ENCODE data around the gene DNAJC1.
"Not testable (repeated sequence)": the region's sequence is repeated elsewhere in the genome, so short reads cannot be mapped to it uniquely, and the experiment has no call there.

The DNAJC1 gene

DNA sequence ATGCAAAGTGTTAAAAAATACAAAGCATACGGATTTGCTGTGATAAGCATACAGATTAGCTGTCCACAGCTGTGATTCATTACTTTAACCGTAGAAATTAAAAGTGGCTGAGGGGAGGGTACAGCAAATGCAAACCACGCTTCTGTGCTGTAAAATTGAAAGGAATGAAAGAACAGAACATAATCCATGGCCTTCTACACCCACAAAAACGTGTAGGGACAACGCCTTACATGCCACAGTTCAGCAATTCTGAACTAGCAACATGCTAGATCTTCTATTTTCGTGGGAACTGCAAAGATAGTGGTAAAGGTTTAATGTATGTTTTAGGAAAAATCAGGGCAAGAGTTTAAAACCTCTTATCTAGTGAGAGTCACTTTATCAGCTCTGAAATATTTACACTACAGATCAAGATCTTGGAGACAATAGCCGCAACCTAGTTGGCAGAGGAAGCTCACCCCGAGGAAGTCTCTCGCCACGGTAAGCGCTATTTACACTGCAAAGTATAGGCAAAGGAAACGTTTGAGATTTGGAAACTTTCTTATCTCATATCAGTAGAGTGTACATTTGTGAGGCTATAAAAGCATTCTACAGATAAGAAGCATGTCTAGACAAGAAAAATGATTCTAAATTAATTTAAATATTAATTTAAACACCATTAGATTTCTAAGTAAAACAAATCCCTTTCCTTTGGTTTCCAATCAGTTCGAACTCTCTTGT is 275.9 kb downstream of the DNAJC1 start:
- no peak for DNase-seq (ENCODE audit: low read depth in 2 of 2)

DNA sequence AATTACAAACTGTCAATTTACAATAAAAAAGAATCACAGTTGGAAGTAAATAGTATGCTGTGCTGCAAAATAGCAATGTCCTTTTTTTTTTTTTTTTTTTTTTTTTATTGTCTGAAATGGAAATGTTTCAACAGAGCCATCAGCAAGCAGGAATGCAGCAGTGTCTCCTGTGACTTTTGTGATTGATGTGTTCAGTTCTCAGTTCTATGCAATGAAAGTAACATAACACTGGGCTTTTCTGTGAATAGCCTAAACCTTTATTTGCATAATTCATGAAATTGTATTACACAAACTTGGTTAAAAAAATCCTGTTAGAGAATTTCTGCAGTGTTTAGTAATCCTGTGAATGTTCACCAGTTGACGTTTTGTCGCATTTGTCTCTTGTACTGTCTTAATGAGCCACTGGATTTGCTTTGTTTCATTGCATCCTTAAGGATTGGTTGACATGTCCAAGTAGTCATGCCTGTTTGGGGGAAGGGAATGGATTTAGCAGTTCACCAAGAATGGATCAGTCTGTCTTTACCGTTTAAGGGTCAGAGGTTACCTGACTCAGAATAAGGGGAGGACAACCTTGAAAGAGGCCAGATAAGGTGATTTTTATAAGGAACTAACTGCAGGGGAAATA is 276.8 kb downstream of the DNAJC1 start:
- DNase-seq (ENCODE audit: low read depth in 2 of 2): no peak

DNA sequence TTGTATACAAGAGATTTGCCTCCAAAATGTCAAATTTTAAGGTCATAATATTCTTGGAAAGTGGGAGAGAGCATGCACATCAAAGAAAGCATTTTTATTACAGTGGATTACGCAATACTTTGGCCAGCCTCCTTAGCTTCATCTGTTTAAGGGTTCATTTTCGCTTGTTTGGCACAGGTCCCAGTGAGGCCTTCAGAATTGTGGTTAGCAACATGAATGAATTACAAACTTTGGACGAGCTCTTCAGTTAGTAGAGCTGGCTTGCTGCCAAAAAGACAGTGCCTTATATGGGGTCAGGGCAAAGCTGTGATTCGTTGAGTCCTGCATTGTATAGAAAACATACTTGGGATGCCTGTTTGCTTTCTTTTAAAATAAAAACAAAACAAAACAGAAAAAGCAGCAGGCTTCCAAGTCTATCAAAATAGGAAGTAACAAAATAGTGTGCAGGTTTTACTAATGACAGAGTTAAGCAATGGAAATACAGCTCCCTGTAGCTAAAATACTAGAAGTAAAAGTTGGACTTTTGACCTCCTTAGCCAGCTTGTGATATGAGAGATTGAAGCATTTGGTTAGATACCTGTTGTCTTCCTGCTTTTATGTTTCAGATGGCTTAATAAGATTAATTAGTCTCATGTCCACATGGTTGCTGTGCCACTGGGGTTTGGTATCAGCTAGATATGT is 278.7 kb downstream of the DNAJC1 start:
- DNase-seq (ENCODE audit: low read depth in 2 of 2): no peak

GRCh38 chr10:21724020-21724589 is 279.4 kb downstream of the DNAJC1 start:
- DNase-seq (ENCODE audit: low read depth in 2 of 2): no peak

DNA sequence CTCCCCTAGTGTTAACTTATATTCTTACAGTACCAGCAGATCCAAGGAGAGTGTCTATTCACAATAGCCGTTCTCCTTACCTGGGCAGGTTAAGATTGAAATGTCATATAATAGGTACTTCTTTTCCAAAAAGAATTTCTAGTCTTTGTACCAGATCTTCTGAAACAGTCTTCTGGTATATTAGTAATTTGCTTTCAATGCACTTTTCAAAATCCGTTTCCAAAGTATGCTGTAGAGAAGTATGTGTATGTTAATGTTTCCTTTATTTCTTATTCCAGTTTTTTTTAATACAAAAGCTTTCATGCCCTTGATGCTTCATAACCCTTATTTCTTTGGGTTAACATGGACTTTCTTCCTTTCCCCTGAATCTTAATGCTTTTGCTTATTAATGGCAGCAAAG is 281.3 kb downstream of the DNAJC1 start:
- no peak for DNase-seq (ENCODE audit: low read depth in 2 of 2)

DNA sequence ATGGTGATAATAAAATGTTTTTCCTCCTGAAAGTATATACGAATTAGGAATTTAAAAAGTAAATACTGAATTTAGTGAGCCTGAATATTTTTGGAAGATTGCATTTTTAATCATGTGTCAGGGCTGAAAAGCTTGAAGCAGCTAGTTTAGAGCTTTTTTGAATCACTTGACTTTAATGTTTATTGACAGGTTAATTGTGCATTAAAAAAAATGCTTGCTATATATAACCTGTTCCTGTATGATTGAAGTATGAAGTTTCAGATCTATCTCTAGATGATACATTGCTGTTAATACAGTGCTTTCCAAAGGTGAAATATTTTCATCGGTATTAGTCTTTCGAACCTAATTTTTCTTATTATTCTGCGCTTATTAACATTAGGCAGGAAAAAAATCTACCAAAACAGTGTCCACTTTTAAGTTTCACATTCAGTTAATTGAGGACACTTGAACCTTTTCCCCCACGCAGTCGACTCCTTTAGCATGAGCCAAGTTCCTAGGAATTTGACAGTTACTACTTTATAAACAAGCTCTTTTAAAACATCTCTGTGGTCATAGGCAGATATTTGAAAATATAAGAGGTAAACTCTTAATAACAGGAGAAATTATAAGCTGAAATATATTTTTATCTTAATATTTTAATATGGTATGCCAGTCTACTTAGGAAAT is 282.4 kb downstream of the DNAJC1 start:
- no peak for DNase-seq (ENCODE audit: low read depth in 2 of 2)

GRCh38 chr10:21720090-21720489 is 283.4 kb downstream of the DNAJC1 start:
- DNase-seq (ENCODE audit: low read depth in 2 of 2): no peak

DNA sequence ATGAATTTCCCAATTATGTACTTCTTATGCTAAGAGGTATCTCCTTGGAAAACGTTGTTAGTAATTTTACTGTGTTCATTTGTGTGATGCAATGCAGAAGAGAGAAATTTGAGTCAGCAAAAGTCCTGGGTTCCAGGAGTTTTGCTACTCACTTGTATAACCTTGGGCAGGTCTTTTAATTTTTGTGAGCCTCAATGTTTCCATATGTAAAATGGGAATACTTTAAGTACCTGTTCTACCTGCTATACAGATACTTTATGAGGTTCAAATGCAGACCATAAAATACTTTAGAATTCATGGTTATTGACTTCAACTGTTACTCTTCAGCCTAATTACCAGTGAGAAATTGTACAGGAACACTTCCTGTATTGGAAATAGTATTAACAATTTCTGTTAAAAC is 284.0 kb downstream of the DNAJC1 start:
- DNase-seq (ENCODE audit: low read depth in 2 of 2): no peak

- not testable (repeated sequence) for DNase-seq (ENCODE audit: low read depth in 2 of 2)
These were observed 286.0 kb downstream of the DNAJC1 start for GRCh38 chr10:21717437-21718054.

DNA sequence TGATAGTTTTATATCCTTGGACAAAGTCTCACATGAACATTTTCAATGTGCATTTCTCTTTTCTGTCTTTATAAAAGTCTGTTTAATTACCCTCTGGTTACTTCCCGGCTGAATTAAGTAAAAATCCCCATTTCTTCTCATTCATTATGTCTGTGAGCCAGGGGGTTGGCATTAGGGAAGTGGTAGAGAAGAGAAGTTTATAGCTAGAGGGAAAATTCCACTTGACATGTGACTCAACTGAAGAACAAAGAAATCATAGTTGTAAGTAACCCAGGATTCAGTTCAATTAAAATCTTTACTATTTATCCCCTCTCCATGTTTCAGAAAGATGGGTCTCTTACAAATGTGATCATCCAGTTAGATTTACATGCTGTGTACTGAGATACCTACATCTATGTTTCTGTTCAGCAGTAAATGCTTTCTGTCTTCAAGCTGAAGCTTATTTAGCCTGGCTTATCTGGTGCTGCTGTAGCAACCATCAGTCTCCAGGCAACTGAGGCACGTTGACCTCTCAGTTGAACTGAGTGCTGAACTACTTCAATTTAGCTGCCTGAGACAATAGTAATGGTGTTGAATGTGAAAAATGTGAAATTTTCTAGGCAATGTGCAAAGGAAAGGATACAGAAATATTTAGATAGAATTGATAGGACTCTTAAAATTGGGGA is 287.9 kb downstream of the DNAJC1 start:
- no peak for DNase-seq (ENCODE audit: low read depth in 2 of 2)

DNA sequence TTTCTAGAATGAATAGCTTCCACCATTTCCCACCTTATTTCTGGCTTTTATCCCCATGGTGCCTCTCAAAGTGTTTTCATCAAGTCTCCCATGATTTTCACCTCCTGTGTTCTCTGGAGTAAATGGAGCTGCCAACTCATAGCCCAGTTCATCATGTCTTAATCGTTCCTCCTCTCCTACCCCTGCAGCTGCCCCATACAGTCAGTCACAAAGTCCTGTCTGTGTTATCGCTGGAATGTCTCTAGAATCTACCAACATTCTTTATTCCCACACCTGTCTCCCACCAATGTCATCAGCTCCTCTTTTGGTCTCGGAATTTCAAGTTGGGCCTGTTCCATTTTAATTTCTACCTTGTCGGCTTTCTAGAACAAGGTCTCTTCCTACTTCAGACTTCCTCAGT is 290.6 kb downstream of the DNAJC1 start:
- DNase-seq (ENCODE audit: low read depth in 2 of 2): no peak

- DNase-seq (ENCODE audit: low read depth in 2 of 2): no peak
These were observed 296.0 kb downstream of the DNAJC1 start for GRCh38 chr10:21707498-21707897.
